GM19351 (cell line): ENCODE results near the gene AQP9.
"Not testable (repeated sequence)": the region's sequence is repeated elsewhere in the genome, so short reads cannot be mapped to it uniquely, and the experiment has no call there.

ENCODE experiments used
- ATAC-seq: cut with Tn5 transposase; IDR thresholded peaks from one replicate; pipeline ENCODE4 v1.9.1; 2021; ENCODE audit warnings: mild to moderate bottlenecking, moderate library complexity; ENCODE audit not compliant: unreplicated experiment

Gene AQP9

DNA sequence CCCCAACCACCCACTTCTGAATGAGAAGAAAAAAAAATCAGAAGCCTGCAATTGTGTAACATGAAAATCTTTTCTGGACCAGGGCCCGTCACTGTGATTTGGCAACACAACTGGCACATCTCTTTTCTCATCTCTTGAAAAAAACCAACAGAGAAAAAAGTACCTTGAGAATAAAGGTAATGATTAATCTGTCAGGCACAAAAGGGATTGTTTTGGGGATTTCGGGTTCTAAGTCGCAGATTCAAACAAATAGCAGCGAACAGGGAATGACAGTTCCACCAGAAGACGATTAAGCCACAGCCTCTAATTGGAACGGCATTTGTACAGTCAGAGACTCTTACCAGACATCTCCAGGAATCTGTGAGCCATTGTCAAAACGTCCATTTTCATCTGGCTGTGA is at the start of gene AQP9:
Gene AQP9 (plus strand): TSS at position 276 of the 400 bp plus-strand sequence. CDS start 185 bp downstream, outside the sequence.
- no peak for ATAC-seq

DNA sequence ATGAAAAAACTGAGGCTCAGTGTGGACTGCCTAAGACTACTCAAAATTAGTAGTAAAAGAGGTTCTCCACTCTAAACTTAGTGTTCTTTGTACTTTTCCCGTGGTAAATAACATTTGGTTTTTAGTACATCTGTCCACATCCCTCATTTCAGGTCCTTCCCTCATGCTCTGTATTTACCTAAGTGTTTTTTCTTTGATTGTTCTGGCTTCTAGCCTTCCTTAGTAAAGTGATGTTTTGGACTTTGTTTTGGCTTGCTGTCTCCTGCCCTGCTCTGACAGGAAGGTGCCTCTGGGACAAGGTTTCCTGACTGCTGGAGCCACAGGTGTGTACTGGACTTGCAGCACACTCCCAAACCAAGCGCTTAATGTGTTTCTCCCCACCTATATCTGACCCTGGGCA is 42.8 kb upstream of the AQP9 start:
- ATAC-seq: no peak

DNA sequence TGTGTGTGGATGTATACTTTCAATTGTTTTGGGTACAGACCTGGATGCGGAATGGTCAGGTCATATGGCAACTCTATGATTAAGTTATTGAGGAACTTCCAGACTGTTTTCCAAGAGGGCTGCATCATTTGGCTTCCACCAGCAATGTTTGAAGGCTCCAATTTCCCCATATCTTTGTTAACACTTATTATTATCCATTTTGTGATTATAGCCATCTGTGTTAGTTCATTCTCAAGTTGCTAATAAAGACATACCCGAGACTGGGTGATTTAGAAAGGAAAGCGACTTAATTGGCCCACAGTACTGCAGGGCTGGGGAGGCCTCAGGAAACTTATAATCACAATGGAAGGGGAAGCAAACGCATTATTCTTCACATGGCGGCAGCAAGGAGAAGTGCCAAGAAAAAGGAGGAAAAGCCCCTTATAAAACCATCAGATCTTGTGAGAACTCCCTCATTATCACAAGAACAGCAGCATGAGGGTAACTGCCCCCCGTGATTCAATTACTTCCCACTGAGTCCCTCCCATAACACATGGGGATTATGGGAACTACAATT is 41.6 kb upstream of the AQP9 start:
- ATAC-seq: no peak

- no peak for ATAC-seq
These were observed 34.7 kb upstream of the AQP9 start for GRCh38 chr15:58103482-58103881.

- no peak for ATAC-seq
These were observed 30.1 kb upstream of the AQP9 start for GRCh38 chr15:58108117-58108516.

DNA sequence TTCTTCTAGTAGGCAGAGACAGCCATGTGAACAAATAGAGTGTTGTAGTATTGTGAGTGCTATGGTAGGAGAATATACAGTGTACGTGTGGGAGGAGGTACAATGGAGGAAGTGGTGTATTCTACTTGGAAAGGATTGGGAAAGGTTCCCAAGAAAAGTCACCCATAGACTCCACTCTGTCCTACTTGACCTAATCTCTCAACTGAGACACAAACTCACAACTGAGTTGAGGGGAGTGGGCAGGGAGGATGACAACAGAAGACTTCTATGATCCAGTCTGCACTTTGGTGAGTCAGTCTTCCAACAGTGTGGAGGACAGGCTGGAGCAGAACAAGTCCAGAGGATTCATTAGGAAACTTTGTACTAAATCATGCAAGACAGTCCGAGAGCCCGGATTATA is 28.8 kb upstream of the AQP9 start:
- no peak for ATAC-seq

- no peak for ATAC-seq
These were observed 27.0 kb upstream of the AQP9 start for GRCh38 chr15:58110999-58111717.

DNA sequence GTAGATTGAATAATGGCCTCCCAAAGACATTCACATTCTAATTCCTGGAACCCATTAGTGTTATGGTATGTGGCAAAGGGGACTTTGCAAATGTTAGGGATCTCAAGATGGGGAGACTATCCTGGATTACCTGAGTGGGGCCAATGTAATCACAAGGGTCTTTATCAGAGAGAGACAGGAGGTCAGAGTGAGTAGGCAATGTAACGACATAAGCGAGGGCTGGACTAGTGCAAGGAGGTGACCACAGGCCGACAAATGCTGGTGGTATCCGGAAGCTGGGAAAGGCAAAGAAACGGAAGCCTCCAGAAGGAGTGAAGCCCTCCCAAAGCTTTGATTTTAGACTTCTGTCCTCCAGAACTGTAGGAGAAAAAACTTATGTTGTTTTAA is 26.5 kb upstream of the AQP9 start:
- ATAC-seq: no peak

GRCh38 chr15:58113358-58113757 is 24.8 kb upstream of the AQP9 start:
- not testable (repeated sequence) for ATAC-seq

- no peak for ATAC-seq
These were observed 23.8 kb upstream of the AQP9 start for GRCh38 chr15:58114388-58114787.

GRCh38 chr15:58114812-58115211 is 23.4 kb upstream of the AQP9 start:
- ATAC-seq: no peak

GRCh38 chr15:58115692-58116091 is 22.5 kb upstream of the AQP9 start:
- ATAC-seq: no peak

GRCh38 chr15:58117619-58118018 is 20.6 kb upstream of the AQP9 start:
- no peak for ATAC-seq

GRCh38 chr15:58118272-58118671 is 19.9 kb upstream of the AQP9 start:
- no peak for ATAC-seq

- no peak for ATAC-seq
These were observed 19.2 kb upstream of the AQP9 start for GRCh38 chr15:58119016-58119415.

DNA sequence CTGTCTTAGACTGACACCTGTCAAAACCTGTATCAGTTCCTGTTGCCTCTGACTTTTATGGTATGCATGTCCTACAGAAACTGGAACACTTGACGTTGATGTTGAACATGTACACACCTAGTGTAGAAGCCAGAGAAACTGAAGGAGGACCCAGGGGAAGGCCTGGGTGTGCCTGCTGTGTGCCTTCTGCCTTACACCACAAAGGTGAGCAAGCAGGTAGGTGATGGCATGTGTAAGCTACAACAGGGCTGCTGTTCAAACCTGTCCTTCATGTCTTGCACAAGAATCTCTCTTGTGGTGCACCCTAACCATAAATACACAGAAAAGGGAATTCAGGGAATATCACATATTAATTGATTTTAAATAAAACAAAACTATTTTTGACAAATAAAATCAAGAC is 13.6 kb upstream of the AQP9 start:
- ATAC-seq: no peak

DNA sequence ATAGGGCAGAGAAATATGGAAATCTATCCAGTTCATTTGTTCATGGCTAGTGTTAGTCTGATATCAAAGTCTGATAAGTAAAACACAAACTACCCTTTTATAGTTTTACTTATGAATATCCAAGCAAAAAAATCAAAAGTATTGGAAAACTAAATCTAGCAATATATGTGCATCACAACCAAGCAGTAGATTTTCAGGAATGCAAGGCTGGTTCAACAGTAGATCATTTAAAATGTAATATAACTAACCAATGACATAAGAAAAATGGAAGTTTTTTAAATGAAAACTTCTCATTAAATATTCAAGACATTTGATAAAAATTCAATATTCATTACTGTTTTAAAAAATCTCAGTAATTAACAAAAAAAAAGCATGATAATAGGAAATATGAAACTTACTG is 12.8 kb upstream of the AQP9 start:
- ATAC-seq: no peak

GRCh38 chr15:58134886-58135285 is 3.3 kb upstream of the AQP9 start:
- ATAC-seq: no peak

DNA sequence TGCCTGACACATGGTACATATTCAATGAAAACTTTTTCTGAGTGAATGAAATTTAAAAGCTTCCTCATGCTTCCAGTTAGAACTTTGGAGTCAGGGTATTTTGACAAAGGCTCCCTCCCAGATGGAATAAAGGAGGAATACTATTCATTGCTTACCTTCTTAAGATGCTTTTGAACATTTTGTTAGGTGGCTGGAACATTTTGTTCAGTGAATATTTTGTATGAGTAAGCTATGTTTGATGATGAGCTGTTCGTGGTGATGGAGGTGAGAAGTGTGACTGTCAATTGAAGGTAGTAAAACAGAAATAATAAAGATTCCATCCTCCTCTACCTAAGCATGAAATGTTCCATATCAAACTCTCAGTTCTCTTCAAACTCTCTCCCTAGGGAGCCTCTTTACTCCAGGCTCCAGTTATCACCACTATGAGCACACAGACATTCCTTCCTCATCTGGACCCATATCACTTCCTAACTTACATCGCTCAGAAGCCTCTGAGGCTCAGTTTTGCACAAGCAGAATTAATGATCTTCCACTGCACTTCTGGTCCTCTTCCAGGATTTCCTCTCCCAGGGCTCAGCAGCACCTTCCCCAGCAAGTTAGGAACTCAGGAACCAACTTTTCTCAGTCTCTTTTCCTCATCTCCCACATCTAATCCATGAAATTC is 2.5 kb upstream of the AQP9 start:
- ATAC-seq: no peak

DNA sequence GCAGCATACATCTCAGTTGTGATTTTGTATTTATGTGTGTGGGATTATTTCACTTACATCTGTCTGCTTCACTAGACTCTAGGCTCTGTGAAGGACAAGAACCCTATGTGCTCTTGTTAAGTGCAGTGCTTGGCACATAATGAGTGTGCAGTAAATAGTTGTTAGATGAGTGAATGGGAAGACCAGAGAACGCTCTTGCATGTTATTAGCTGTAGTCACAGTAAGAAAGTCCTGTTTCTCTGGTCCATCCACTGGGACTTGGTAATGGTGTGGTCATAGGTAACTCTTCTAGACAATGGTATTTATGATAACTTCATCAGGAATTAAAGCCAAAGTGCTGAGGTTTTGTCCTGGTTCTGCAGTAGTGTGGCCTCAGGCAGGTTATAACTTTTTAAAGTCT is 1.4 kb upstream of the AQP9 start:
- no peak for ATAC-seq

DNA sequence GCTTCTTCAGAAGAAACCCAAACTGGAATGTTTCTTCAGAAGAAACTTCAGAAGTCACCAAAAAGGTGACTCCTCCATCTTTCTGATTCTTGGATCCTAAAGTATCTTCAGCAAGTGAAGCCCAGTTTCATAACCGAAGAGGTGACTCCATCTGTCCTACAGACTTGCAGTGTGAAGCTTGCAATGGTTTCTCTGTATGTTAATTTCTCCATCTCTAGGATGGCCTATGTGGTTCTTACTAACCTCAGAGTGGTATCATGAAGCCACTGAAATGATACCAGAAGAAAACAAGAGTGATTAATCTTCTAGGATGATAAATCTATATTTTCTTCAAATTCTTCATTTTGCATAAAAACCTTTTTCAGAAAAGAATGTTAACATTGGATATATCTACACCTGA is 495 bp upstream of the AQP9 start:
- no peak for ATAC-seq

DNA sequence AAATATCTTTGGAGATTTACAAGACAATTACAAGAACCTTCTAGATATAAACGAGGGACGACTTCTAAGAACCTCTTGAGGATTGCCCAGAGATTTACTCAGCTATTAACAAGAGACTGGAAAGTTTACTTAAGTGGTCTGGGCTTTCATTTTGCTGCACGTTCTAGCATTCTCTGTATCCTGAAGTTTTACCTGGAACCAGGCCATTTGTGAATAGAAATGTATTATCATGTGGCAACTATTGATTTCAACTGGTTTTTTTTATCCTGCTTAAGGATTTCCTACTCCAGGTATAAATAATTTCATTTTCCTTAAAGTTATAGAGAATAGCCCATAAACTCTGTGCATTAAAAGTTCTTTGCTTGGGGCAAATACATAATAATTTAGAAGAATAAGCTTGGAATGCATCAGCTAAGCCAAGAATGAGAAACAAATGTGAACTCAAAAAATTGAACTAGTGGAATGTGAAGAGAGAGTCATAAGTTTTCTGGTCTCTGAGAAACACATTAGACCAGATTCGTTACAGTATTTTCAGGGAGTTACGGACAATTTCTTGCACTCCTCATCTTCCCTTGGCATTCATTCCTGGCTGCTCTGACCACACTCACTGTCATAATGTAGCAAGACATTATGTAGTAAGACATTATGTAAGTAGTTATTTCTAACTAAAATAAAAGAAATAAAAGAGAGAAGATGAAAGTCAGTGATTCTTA is 1.3 kb downstream of the AQP9 start:
- no peak for ATAC-seq
